ENCODE measurements around the gene SLC22A2. TPM values are rescaled to one million over a fixed set of nuclear protein-coding genes. Genes with fewer than 3 reads are reported as not detected.

Gene SLC22A2
- total and polyA plus RNA-seq, 2 of the 13 experiments (the other 11 are each of a cell fraction or from before 2014, with no cell fraction given), result not detected

DNA sequence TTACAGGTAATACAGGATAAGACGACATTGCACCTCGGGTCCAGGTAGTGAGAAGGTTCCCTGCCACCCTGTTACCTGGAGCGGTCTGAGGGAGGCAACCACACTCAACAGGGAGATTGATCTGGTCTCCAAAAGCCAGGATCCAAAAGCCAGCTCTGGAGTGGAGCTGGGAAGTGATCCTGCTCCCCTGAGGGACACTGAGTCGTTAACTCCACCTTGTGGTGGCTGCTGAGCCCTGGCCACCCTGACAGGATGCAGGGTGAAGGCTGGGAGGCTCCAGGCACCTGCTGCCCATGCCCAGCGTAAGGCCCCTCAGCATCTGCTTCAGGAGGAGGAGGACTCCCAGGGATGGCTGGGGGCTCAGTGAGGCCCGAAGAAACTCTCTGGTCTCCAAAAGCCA is 38.7 kb upstream of the SLC22A2 start:
- Histone ChIP-seq H3K9me3 (ENCODE audit: low read length) (peaks cover 4% of the 10 kb centered on the region), H3K79me2 (ENCODE audit: insufficient read depth, low read length) (no peaks in the 10 kb centered on the region), H3K36me3 (replicated peaks in 1 of 2; ENCODE audit: control insufficient read depth in 1 of 2, insufficient read depth in 2 of 2, low read length in 2 of 2) (no peaks in the 10 kb centered on the region), H4K20me1 (ENCODE audit: insufficient read depth, low read length) (no peaks in the 10 kb centered on the region), H3K4me2 (ENCODE audit: low read depth, low read length) (no peak overlapping the region), H2AFZ (ENCODE audit: low read length) (no peak overlapping the region), H3K4me1 (ENCODE audit: insufficient read depth, low read length) (peaks cover 14% of the 10 kb centered on the region), H3K27me3 (ENCODE audit: control insufficient read depth in 1 of 2, insufficient read depth in 2 of 2, low read length in 2 of 2) (no peaks in the 10 kb centered on the region), H3K9ac (ENCODE audit: insufficient read depth, low read depth, low read length) (no peak overlapping the region), H3K4me3 (replicated peaks in 1 of 3; ENCODE audit: insufficient read depth in 1 of 3, low read depth in 2 of 3, low read length in 3 of 3) (no peak overlapping the region), H3K27ac (ENCODE audit: extremely low read length, insufficient read depth, low read length) (no peak overlapping the region)
- peak; percentile 92 for ATAC-seq
- intact Hi-C loops (cut with micrococcal nuclease; ENCODE audit: unreplicated experiment), result loop anchor here (1.0 kb wide), 2 partner anchors 159 to 209 kb away; no protein-coding TSS in a partner anchor
- FAIRE-seq, result peak; percentile 44
- ChIA-PET POLR2A (no interaction called here), CTCF (ENCODE audit: low intra/inter-chr PET ratio, low total read pairs) (interaction anchor here (1.8 kb wide), 1 partner anchor 159 kb away, joined by 5 read pairs; no protein-coding TSS in a partner anchor)
- DNase-seq (ENCODE audit: low spot score), result peak; percentile 14
- WGBS (ENCODE audit: low lambda C conversion rate), result 19% methylated on average over 4 of the region's 6 CpGs
- in situ Hi-C loops (cut with HindIII; ENCODE audit: extremely low pct_ligation_motif_present, low pct_unique_long_range_greater_than_20kb), result no loop called here
- BruUV-seq (replicated peaks), result no TSS peak
- TF ChIP-seq PHB2 (IDR thresholded peaks at IDR 0.05; ENCODE audit: partially characterized antibody) (no peak), ESRRA (CRISPR knock-in tag; IDR thresholded peaks at IDR 0.05; ENCODE audit: low read depth) (no peak), ATF1 (CRISPR knock-in tag; IDR thresholded peaks at IDR 0.05) (no peak), RAD21 (CRISPR knock-in tag; IDR thresholded peaks at IDR 0.05) (peak; percentile 37), KAT8 (CRISPR knock-in tag; IDR thresholded peaks at IDR 0.05) (no peak), ZBTB33 (CRISPR knock-in tag; IDR thresholded peaks at IDR 0.05) (0 out of 2 replicates have a peak, but pooled peaks have one; percentile 23), YEATS2 (CRISPR knock-in tag; IDR thresholded peaks at IDR 0.05; ENCODE audit: borderline replicate concordance) (no peak), ZNF83 (CRISPR knock-in tag; IDR thresholded peaks at IDR 0.05; ENCODE audit: borderline replicate concordance) (no peak), ZMYM3 (CRISPR knock-in tag; IDR thresholded peaks at IDR 0.05) (no peak), ATM (IDR thresholded peaks at IDR 0.05; ENCODE audit: borderline replicate concordance) (no peak), SMAD1 (CRISPR knock-in tag; IDR thresholded peaks at IDR 0.05; ENCODE audit: borderline replicate concordance, low read depth) (no peak), CSRNP2 (CRISPR knock-in tag; conservative IDR thresholded peaks at IDR 0.05; ENCODE audit: low read depth) (no peak), ZNF800 (CRISPR knock-in tag; IDR thresholded peaks at IDR 0.05) (no peak), ZNF766 (CRISPR knock-in tag; IDR thresholded peaks at IDR 0.05; ENCODE audit: borderline replicate concordance) (no peak)
- TF ChIP-seq, protein P1, sequence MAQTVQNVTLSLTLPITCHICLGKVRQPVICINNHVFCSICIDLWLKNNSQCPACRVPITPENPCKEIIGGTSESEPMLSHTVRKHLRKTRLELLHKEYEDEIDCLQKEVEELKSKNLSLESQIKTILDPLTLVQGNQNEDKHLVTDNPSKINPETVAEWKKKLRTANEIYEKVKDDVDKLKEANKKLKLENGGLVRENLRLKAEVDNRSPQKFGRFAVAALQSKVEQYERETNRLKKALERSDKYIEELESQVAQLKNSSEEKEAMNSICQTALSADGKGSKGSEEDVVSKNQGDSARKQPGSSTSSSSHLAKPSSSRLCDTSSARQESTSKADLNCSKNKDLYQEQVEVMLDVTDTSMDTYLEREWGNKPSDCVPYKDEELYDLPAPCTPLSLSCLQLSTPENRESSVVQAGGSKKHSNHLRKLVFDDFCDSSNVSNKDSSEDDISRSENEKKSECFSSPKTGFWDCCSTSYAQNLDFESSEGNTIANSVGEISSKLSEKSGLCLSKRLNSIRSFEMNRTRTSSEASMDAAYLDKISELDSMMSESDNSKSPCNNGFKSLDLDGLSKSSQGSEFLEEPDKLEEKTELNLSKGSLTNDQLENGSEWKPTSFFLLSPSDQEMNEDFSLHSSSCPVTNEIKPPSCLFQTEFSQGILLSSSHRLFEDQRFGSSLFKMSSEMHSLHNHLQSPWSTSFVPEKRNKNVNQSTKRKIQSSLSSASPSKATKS (CRISPR knock-in tag; IDR thresholded peaks at IDR 0.05), result no peak
- TF ChIP-seq, protein P2, sequence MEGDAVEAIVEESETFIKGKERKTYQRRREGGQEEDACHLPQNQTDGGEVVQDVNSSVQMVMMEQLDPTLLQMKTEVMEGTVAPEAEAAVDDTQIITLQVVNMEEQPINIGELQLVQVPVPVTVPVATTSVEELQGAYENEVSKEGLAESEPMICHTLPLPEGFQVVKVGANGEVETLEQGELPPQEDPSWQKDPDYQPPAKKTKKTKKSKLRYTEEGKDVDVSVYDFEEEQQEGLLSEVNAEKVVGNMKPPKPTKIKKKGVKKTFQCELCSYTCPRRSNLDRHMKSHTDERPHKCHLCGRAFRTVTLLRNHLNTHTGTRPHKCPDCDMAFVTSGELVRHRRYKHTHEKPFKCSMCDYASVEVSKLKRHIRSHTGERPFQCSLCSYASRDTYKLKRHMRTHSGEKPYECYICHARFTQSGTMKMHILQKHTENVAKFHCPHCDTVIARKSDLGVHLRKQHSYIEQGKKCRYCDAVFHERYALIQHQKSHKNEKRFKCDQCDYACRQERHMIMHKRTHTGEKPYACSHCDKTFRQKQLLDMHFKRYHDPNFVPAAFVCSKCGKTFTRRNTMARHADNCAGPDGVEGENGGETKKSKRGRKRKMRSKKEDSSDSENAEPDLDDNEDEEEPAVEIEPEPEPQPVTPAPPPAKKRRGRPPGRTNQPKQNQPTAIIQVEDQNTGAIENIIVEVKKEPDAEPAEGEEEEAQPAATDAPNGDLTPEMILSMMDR (CRISPR knock-in tag; IDR thresholded peaks at IDR 0.05), result peak; percentile 77

Data from HepG2 (cell line).